Measurements from ENCODE around the gene CEP104. TPM values are rescaled to one million over a fixed set of nuclear protein-coding genes. Genes with fewer than 3 reads are reported as not detected.

The CEP104 gene
- total and polyA plus RNA-seq, 9 of the 15 experiments (the other 6 are each of a cell fraction or from before 2014, with no cell fraction given): 11.2 to 63.4 (median 42.6) TPM

DNA sequence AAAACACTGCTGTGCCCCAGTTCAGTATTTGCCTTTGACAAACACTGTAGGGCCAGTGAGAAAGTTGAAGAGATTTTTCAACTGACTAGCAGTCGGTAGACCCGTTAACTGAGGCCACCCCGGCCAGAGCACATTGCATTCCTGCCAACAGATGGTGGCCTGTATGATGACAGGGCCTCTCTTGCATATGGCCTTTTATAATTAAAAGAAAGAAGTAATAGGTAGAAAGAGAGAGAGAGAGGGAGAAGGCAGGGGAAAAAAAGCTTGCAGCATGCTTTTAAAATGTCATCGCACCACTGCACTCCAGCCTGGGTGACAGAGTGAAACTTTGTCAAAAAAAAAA lies 47.8 kb upstream of the CEP104 start:
- Histone ChIP-seq H3K9me3 (replicated peaks; ENCODE audit: control insufficient read depth, insufficient read depth, low read depth, low read length) (no peaks in the 10 kb centered on the region), H3K4me2 (ENCODE audit: insufficient read depth, low read length) (no peak overlapping the region), H3K4me3 (no peak overlapping the region), H3K36me3 (ENCODE audit: control insufficient read depth, insufficient read depth, low read length) (no peaks in the 10 kb centered on the region), H3K79me2 (ENCODE audit: control insufficient read depth, insufficient read depth, low read length) (peaks cover 3% of the 10 kb centered on the region), H4K20me1 (replicated peaks; ENCODE audit: control insufficient read depth, insufficient read depth, low read length) (0 out of 2 replicates have a peak, but pooled peaks cover 3% of the 10 kb centered on the region), H2AFZ (ENCODE audit: low read depth, low read length) (no peak overlapping the region), H3K4me1 (replicated peaks in 1 of 2; ENCODE audit: control insufficient read depth in 2 of 2, insufficient read depth in 2 of 2, low read length in 2 of 2) (peaks cover 10 to 60% of the 10 kb centered on the region in 2 experiments; a peak in 4 of 5 replicates), H3K27me3 (ENCODE audit: control insufficient read depth in 2 of 2, insufficient read depth in 2 of 2, low read length in 2 of 2) (no peaks in the 10 kb centered on the region; a peak in 3 of 5 replicates), H3K9ac (ENCODE audit: insufficient read depth in 1 of 2, low read depth in 2 of 2, low read length in 2 of 2) (no peak overlapping the region), H3K27ac (ENCODE audit: extremely low read depth, low read depth, low read length) (no peak overlapping the region), H3K9me1 (ENCODE audit: control insufficient read depth, insufficient read depth, low read length) (no peaks in the 10 kb centered on the region)
- BruUV-seq (replicated peaks): no TSS peak
- CTCF ChIA-PET (ENCODE audit: low intra/inter-chr PET ratio): interaction anchor here (0.7 kb wide), 1 partner anchor 131 kb away, joined by 5 read pairs; no protein-coding TSS in a partner anchor
- POLR2A ChIA-PET: interaction anchor here (1.0 kb wide), 1 partner anchor 72 kb away, joined by 3 read pairs; no protein-coding TSS in a partner anchor
- in situ Hi-C loops (cut with MboI) (no loop called here), intact Hi-C loops (cut with micrococcal nuclease) (no loop called here)
- ATAC-seq (no peak), DNase-seq (ENCODE audit: extremely low read depth in 1 of 4, low spot score in 3 of 4) (no peak), FAIRE-seq (no peak)
- 69% methylated on average over 4 of the region's 4 CpGs for WGBS (ENCODE audit: insufficient coverage, low coverage, missing lambda C conversion rate)
- no peak for TF ChIP-seq NFXL1 (CRISPR knock-in tag; IDR thresholded peaks at IDR 0.05)
- TF ChIP-seq, protein P1, sequence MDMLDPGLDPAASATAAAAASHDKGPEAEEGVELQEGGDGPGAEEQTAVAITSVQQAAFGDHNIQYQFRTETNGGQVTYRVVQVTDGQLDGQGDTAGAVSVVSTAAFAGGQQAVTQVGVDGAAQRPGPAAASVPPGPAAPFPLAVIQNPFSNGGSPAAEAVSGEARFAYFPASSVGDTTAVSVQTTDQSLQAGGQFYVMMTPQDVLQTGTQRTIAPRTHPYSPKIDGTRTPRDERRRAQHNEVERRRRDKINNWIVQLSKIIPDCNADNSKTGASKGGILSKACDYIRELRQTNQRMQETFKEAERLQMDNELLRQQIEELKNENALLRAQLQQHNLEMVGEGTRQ (CRISPR knock-in tag; IDR thresholded peaks at IDR 0.05): no peak
- no peak for TF ChIP-seq SETDB1 (IDR thresholded peaks at IDR 0.05; ENCODE audit: low read length)
- TF ChIP-seq KDM5B (IDR thresholded peaks at IDR 0.05; ENCODE audit: insufficient replicate concordance, low read depth, low read length): no peak
- no peak for TF ChIP-seq NFIX (CRISPR knock-in tag; IDR thresholded peaks at IDR 0.05; ENCODE audit: low read depth)
- no peak for TF ChIP-seq TCFL5 (CRISPR knock-in tag; conservative IDR thresholded peaks at IDR 0.05)
